DMS153 (cell line): Measurements from ENCODE around the gene H2BK1.

Experiments used
- DNase-seq: peaks from one replicate; lab custom pipeline; 2025; lab: John Stamatoyannopoulos, UW

Gene H2BK1

DNA sequence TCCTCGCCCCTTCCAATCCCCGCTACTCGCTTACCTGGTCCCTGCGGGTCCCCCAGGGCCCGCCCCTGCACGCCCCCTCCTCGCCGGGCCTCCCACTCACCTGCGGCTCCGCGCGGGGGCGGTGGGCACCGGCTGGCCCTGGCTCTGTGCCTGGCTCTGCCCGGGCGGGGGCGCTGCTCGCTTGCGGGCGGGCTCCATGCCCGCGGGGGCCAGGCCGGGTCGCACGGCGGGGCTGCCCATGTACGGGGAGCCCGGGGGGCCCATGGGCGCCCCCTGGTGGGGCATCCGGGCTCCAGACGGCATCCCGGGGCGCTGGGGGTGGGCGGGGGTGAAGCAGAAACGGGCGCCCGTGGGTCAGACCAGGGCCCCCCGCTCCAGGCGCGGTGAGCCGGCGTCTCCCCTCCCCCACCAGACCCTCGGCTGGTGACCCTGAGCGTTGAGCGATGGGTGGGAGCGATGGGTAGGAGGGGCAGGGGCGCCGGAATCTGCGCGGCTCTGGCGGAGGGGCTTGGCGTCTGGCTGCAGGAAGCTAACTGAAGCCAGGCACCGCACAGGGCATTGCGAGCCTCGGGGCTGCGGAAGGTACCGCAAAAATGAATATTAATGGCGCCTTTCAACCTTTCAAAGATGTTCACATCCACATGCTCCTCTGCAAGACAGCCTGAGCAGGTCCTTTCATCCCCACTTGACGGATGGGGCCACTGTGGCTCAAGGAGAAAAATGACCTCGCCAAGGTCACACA lies 35.2 kb upstream of the H2BK1 start:
- DNase-seq = no peak

- no peak for DNase-seq
Observed at GRCh38 chr7:151244841-151245346, 34.6 kb upstream of the H2BK1 start.

DNA sequence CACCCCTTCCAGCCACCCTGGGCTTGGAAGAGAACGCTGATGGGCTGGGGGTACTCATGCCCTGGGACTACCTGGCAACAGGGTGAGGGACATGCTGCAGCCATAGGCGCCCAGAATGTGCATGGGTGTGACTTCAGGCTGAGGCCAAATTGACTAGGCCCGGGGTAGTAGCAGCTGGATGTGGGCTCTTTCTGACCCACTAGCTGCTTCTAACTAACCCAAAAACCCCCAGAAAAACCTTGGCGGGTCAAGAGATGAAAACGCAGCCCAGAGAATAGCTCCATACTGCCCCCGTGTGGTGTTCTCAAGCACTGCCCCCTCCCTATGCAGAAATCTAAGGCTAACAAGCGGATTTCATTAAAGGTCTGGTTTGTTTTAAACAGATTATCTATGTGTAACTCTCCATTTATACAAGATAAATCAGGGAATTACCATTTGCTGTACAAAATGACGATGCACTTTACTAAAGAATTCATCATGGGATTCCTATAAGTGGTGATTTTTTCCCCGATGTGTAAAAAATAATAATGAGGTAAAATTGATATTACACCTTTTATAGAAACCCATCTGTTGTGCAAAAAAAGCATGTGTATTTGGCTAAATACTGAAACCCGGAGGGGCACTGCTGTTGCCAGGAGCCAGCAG lies 34.0 kb upstream of the H2BK1 start:
- no peak for DNase-seq

DNA sequence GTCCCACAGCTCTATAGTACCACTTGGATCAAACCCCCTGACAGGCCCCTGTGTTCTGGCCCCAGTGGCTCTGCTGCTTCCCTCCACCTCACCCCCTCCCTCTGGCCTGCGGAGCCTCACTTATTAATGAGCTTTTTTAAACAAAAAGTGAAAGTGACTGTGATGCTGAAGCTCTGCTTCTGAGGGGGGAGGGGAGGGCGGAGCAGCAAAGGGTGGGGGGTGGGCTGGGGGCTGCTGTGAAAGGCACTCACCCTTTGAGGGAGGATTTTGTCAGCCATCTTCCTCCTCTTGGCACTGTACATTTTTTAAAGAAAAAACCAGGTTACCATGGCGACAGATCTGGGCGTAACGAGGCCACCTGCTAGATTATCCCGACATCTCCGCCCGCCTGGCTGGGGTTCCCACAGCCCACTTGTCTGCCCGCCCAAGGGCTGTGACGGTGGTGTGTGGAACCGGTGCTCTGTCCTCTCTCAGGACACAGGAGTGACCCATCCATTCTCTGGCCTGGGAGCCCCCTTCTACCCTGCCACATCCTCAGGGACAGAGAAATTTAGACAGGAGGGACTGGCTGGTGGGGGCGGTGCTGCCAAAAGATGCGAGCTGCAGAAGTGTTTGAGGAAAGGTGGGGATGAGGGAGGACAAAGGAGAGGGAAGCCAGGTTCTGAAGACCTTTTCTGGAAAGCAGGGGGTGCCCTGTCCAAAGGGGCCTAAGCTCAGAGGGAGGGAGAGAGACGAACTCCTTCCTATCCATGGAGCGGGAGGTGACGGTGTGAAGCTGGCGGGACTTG lies 33.3 kb upstream of the H2BK1 start:
- DNase-seq = no peak

GRCh38 chr7:151243045-151243349 lies 32.7 kb upstream of the H2BK1 start:
- DNase-seq = no peak

DNA sequence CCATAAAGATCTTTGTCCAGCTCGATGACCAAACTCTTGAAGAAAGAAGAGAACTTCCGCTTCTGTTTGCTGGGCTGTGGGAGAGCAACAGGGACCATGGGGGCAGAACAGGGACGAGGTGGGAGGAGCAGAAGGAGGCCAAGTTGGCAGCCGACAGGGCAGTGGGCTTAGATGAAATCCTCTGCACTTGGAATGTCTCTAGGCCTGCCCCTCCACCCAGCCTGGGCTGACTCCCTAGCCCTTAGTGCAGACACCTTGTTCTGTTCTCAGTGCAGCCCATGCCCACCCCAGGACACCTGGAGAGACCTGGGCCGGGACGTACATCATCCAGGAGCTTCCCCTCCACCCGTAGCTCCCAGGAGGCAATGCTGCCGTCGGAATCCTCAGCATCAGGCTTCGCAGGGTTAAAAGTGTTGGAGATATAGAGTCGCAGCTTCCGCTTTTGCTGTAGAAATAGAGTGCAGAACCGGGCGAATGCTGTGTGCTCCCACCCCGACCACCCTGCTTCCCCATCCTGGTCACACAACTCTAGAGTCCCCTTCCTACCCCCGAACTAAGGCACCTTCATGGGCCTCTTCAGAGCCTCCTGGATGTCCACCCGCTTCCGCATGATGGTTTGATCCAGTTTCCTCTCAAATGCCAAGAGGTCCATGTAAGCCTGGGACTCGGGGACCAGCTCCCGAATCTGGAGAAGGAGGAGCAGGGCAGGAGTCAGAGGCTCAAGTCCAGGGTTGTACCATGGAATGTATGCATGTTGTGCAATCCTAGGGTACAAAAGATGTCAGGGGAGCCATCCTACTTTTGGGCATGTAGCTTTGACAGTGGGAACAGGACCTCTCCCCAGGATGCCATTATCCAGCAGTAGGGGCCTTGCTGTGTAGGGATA lies 32.1 kb upstream of the H2BK1 start:
- DNase-seq = no peak

- DNase-seq = no peak
Observed at GRCh38 chr7:151241755-151242096, 31.4 kb upstream of the H2BK1 start.

DNA sequence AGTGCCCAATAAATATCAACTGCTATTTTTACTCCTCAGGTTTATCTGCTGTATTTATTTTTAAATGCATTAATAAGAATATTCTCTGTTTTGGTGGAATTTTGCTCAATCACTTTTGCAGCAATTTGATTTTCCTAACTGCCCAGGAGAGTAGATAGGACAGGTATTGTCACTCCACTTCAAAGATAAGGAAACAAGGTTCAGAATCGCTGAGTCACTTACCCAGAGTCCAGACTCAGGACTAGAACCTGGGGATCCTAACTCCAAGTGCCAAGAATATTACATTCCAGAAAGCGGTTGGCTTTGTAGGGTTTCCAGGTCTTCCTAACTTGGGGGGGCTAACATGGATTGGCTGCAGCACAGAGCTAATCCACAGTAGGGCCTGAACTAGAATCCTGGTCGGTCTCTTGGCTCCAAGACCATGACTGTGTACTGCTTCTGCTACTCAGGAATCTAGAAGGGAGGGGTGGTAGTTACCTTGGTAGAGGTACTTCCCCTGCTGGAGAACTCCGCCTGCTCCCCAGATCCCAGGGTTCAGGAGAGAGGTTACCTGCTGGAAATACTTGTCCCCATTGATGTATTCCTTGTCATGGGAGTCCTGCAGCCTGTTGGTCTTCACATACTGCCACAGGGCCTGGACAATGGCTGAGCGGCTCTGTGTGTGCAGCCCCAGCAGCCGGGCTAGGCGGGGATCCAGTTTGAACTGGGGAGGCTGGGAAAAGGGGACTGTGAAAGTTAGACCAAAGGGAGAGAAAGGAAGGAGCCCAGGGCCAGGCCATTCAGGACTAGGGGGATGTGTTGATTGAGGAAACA lies 30.9 kb upstream of the H2BK1 start:
- DNase-seq = no peak

DNA sequence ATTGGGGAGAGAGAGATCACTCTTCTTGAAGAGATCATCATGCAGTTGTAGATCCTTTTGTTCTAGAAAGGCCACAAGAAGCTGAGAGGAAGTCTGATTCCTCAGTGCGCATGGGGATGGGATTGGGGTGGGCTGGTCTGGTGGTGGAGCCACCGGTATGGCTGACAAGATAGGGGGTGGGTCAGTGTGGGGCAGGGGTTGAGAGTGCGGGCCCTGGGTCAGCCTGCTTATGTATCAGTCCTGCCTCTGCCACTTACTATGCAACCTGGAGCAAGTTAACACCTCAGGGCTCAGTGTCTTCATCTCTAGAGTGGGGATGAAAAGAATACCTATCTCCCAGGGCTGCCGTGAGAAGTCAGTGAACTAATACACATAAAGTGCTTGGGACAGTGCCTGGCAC lies 30.2 kb upstream of the H2BK1 start:
- no peak for DNase-seq

- DNase-seq = no peak
Observed at GRCh38 chr7:151239837-151240459, 29.7 kb upstream of the H2BK1 start.

DNA sequence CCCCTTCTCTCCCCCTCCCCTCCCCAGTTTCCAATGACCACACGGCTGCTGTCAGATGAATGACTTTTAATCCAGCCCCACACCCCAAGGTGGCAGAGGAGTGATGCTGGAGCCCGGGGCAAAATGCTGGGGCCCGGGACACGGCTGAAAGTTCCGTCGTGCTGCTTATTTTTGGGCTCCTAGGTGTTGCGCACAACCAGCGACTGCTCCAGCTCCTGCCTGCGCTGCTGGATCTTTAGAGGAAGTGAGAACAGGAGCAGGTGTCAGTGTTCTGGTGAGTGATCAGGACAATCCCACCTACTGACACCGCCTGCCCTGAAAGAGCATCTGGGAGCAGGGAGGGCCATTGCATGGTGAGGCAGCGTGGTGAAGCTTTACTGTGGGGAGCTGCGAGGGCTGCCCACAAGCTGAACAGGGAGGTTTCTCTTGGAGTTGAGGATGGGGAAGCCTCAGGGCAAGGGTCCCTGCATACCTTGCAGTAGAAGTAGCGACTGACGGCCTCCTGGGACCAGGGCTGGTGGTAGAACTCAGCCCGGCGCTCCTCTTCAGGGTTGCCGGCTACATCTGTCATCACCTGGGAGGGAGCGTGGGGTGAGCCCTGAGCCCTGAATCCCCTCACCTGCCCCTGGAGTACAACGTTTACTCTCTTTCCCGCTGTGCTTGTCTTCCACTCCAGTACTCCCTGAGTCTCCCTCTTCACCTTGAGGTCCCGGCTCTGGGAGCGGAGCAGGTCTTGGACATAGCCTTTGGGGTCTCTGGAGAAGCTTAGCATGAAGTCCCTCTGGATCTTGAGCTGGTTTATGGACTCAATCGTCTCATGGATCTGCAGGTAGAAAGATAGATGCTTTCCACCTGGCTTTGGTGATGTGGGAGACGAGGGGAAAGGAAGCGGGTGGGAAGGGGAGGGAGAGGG lies 28.9 kb upstream of the H2BK1 start:
- DNase-seq = no peak

DNA sequence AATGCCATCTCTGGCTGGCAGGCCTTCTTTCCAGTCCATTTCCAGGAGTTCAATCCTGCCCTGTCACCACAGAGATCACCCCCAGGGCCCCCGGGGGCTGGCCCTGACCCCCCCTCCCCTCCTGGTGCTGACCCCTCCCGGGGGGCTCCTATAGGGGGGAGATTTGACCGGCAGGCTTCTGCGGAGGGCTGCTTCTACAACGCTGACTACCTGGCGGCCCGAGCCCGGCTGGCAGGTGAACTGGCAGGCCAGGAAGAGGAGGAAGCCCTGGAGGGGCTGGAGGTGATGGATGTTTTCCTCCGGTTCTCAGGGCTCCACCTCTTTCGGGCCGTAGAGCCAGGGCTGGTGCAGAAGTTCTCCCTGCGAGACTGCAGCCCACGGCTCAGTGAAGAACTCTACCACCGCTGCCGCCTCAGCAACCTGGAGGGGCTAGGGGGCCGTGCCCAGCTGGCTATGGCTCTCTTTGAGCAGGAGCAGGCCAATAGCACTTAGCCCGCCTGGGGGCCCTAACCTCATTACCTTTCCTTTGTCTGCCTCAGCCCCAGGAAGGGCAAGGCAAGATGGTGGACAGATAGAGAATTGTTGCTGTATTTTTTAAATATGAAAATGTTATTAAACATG lies 28.0 kb upstream of the H2BK1 start:
- no peak for DNase-seq

DNA sequence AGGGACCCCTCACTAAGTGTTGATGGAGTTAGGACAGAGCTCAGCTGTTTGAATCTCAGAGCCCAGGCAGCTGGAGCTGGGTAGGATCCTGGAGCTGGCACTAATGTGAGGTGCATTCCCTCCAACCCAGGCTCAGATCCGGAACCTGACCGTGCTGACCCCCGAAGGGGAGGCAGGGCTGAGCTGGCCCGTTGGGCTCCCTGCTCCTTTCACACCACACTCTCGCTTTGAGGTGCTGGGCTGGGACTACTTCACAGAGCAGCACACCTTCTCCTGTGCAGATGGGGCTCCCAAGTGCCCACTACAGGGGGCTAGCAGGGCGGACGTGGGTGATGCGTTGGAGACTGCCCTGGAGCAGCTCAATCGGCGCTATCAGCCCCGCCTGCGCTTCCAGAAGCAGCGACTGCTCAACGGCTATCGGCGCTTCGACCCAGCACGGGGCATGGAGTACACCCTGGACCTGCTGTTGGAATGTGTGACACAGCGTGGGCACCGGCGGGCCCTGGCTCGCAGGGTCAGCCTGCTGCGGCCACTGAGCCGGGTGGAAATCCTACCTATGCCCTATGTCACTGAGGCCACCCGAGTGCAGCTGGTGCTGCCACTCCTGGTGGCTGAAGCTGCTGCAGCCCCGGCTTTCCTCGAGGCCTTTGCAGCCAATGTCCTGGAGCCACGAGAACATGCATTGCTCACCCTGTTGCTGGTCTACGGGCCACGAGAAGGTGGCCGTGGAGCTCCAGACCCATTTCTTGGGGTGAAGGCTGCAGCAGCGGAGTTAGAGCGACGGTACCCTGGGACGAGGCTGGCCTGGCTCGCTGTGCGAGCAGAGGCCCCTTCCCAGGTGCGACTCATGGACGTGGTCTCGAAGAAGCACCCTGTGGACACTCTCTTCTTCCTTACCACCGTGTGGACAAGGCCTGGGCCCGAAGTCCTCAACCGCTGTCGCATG lies 27.2 kb upstream of the H2BK1 start:
- DNase-seq = no peak

DNA sequence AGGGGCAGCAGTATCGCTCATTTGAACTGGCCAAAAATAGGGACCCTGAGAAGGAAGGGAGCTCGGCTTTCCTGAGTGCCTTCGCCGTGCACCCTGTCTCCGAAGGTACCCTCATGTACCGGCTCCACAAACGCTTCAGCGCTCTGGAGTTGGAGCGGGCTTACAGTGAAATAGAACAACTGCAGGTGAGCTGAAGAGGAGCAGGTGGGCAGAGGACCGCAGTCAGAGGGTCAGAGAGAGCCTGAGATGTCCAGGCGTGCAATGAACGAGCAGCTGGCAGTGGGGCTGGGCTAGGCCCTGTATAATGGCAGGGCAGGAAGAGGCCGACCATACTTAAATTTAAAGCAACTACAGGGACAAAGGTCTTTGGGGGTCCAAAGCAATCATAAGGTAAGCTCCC lies 26.1 kb upstream of the H2BK1 start:
- DNase-seq = no peak

DNA sequence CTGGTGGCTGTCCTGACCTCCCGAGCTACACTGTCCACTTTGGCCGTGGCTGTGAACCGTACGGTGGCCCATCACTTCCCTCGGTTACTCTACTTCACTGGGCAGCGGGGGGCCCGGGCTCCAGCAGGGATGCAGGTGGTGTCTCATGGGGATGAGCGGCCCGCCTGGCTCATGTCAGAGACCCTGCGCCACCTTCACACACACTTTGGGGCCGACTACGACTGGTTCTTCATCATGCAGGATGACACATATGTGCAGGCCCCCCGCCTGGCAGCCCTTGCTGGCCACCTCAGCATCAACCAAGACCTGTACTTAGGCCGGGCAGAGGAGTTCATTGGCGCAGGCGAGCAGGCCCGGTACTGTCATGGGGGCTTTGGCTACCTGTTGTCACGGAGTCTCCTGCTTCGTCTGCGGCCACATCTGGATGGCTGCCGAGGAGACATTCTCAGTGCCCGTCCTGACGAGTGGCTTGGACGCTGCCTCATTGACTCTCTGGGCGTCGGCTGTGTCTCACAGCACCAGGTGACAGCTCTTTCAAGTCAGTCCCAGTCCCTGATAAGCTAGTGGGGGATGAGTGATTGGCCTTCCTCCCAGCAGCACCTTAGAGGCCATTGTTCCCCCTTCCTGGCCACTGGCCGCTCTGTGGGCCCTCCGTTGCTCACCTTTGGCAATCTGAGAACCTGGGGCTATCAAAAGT lies 25.0 kb upstream of the H2BK1 start:
- no peak for DNase-seq

DNA sequence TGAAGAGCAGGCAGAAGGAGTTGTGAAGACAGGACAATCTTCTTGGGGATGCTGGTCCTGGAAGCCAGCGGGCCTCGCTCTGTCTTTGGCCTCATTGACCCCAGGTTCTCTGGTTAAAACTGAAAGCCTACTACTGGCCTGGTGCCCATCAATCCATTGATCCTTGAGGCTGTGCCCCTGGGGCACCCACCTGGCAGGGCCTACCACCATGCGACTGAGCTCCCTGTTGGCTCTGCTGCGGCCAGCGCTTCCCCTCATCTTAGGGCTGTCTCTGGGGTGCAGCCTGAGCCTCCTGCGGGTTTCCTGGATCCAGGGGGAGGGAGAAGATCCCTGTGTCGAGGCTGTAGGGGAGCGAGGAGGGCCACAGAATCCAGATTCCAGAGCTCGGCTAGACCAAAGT lies 23.5 kb upstream of the H2BK1 start:
- DNase-seq = no peak

- no peak for DNase-seq
Observed at GRCh38 chr7:151232917-151233701, 22.8 kb upstream of the H2BK1 start.
